Fibroblast of pulmonary artery (primary cell): Measurements from ENCODE around the gene PHF13.

Experiments
- DNase-seq: peaks from one replicate; pipeline ENCODE4 v3.0.0-alpha.2; 2010; ENCODE audit warnings: low read depth
- H3K4me3 ChIP-seq: replicated peaks from 2 replicates; pipeline ENCODE4 v1.5.1; 2011; ENCODE audit warnings: low read depth, mild to moderate bottlenecking, control low read depth, low read length, moderate library complexity
- TF ChIP-seq, protein P1 (sequence below): IDR thresholded peaks from 2 replicates; pipeline ENCODE4 v1.5.1; 2011; ENCODE audit warnings: mild to moderate bottlenecking, control low read depth, low read length, inconsistent platforms; ENCODE audit errors: missing control alignments

Gene PHF13

DNA sequence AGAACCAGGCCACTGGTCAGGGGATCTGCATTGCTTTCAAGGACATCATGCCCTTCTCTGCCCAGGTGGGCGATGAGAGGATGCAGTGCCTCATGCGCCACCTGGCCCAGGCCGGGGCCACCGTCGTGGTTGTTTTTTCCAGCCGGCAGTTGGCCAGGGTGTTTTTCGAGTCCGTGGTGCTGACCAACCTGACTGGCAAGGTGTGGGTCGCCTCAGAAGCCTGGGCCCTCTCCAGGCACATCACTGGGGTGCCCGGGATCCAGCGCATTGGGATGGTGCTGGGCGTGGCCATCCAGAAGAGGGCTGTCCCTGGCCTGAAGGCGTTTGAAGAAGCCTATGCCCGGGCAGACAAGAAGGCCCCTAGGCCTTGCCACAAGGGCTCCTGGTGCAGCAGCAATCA, 38.7 kb upstream of the PHF13 start:
- TF ChIP-seq, protein P1, sequence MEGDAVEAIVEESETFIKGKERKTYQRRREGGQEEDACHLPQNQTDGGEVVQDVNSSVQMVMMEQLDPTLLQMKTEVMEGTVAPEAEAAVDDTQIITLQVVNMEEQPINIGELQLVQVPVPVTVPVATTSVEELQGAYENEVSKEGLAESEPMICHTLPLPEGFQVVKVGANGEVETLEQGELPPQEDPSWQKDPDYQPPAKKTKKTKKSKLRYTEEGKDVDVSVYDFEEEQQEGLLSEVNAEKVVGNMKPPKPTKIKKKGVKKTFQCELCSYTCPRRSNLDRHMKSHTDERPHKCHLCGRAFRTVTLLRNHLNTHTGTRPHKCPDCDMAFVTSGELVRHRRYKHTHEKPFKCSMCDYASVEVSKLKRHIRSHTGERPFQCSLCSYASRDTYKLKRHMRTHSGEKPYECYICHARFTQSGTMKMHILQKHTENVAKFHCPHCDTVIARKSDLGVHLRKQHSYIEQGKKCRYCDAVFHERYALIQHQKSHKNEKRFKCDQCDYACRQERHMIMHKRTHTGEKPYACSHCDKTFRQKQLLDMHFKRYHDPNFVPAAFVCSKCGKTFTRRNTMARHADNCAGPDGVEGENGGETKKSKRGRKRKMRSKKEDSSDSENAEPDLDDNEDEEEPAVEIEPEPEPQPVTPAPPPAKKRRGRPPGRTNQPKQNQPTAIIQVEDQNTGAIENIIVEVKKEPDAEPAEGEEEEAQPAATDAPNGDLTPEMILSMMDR, result no peak
- no peak overlapping the region for H3K4me3 ChIP-seq

DNA sequence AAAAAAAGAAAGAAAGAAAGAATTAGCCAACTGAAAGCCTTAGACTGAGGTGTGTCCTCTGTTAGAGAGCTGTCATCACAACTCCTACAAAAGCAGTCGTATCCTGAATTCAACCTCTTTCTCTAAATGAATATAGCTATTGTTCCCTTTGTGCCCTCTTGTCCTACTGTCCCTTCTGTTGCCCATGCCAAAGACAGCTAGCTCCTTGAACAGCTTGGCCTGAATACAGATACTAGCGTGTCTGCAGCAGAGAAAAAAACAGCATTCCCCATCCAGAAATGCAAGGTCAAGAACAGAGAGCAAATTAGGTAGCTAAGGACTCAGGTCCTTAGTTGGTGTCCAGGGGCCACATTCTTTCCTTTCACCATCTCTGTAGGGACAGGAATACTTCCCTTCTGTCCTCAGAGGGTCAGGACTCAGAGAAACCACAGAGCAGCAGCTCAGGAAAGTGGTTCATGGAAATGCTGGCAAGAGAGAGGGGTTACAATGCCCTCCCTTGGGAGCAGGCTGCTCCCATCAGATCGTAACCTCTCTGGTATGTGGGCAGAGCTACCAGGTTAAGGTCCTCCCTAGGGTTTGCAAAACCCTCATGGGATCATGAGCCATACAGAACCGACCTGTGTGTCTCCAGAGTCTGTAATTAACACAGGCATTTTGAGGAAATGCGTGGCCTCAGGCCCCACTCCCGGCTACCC, 35.6 kb upstream of the PHF13 start:
- TF ChIP-seq, protein P1, result no peak
- no peak for DNase-seq
- no peak overlapping the region for H3K4me3 ChIP-seq

More for the DNA sequence above, 38.7 kb upstream of the PHF13 start:
- no peak for DNase-seq

DNA sequence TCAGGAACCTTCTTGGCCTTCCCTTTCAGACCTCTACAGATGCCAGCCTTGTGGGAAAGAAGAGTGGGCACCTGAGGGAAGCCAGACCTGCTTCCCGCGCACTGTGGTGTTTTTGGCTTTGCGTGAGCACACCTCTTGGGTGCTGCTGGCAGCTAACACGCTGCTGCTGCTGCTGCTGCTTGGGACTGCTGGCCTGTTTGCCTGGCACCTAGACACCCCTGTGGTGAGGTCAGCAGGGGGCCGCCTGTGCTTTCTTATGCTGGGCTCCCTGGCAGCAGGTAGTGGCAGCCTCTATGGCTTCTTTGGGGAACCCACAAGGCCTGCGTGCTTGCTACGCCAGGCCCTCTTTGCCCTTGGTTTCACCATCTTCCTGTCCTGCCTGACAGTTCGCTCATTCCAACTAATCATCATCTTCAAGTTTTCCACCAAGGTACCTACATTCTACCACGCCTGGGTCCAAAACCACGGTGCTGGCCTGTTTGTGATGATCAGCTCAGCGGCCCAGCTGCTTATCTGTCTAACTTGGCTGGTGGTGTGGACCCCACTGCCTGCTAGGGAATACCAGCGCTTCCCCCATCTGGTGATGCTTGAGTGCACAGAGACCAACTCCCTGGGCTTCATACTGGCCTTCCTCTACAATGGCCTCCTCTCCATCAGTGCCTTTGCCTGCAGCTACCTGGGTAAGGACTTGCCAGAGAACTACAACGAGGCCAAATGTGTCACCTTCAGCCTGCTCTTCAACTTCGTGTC, 34.7 kb upstream of the PHF13 start:
- H3K4me3 ChIP-seq, result no peak overlapping the region
- DNase-seq, result no peak
- TF ChIP-seq, protein P1, result no peak

DNA sequence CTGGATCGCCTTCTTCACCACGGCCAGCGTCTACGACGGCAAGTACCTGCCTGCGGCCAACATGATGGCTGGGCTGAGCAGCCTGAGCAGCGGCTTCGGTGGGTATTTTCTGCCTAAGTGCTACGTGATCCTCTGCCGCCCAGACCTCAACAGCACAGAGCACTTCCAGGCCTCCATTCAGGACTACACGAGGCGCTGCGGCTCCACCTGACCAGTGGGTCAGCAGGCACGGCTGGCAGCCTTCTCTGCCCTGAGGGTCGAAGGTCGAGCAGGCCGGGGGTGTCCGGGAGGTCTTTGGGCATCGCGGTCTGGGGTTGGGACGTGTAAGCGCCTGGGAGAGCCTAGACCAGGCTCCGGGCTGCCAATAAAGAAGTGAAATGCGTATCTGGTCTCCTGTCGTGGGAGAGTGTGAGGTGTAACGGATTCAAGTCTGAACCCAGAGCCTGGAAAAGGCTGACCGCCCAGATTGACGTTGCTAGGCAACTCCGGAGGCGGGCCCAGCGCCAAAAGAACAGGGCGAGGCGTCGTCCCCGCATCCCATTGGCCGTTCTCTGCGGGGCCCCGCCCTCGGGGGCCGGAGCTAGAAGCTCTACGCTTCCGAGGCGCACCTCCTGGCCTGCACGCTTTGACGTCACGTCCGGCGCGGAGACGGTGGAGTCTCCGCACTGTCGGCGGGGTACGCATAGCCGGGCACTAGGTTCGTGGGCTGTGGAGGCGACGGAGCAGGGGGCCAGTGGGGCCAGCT, 34.0 kb upstream of the PHF13 start, which contains the start of gene ZBTB48:
Gene ZBTB48, plus strand, starts transcription at position 621 of the 745 bp plus-strand sequence. CDS start 616 bp downstream, outside the sequence.
- DNase-seq, result peak; percentile 97
- TF ChIP-seq, protein P1, result no peak
- H3K4me3 ChIP-seq, result peak within 1 kb of the TSS; percentile 81

DNA sequence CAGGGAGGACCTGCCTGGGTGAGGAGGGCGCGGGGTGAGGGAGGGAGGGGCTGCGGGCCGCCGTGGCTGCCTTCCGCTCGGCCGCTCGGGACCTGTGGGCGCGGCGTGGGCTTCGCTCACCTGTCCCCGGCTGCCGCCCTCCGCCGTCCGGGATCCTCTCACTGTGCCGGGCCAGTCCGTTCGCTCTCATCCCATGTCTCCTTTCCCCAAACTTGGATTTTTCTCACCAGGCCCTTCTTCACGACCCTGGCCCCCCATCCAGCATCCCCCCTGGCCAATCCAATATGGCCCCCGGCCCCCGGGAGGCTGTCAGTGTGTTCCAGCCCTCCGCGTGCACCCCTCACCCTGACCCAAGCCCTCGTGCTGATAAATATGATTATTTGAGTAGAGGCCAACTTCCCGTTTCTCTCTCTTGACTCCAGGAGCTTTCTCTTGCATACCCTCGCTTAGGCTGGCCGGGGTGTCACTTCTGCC, 33.4 kb upstream of the PHF13 start:
- TF ChIP-seq, protein P1, result no peak
- peak overlapping the region; percentile 81 for H3K4me3 ChIP-seq
- DNase-seq, result no peak

DNA sequence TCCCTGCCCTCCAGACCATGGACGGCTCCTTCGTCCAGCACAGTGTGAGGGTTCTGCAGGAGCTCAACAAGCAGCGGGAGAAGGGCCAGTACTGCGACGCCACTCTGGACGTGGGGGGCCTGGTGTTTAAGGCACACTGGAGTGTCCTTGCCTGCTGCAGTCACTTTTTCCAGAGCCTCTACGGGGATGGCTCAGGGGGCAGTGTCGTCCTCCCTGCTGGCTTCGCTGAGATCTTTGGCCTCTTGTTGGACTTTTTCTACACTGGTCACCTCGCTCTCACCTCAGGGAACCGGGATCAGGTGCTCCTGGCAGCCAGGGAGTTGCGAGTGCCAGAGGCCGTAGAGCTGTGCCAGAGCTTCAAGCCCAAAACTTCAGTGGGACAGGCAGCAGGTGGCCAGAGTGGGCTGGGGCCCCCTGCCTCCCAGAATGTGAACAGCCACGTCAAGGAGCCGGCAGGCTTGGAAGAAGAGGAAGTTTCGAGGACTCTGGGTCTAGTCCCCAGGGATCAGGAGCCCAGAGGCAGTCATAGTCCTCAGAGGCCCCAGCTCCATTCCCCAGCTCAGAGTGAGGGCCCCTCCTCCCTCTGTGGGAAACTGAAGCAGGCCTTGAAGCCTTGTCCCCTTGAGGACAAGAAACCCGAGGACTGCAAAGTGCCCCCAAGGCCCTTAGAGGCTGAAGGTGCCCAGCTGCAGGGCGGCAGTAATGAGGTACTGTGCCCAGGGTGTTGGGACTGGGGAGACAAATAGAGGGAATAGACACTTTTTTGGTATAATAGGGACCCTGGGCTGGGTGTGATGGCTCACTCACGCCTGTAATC, 32.7 kb upstream of the PHF13 start:
- TF ChIP-seq, protein P1, result no peak
- H3K4me3 ChIP-seq, result peak overlapping the region; percentile 81
- no peak for DNase-seq
